ENCODE results near the gene TNRC6B.
"Not testable (repeated sequence)": the region's sequence is repeated elsewhere in the genome, so short reads cannot be mapped to it uniquely, and the experiment has no call there.

Gene TNRC6B

GRCh38 chr22:40183603-40184002 lies 5.9 kb downstream of the TNRC6B start:
- not testable (repeated sequence) for DNase-seq (ENCODE audit: low read depth)

GRCh38 chr22:40187389-40187788 lies 9.7 kb downstream of the TNRC6B start:
- no peak for DNase-seq (ENCODE audit: low read depth)

GRCh38 chr22:40189997-40190396 lies 12.3 kb downstream of the TNRC6B start:
- no peak for DNase-seq (ENCODE audit: low read depth)

GRCh38 chr22:40190501-40190900 lies 12.8 kb downstream of the TNRC6B start:
- no peak for DNase-seq (ENCODE audit: low read depth)

- no peak for DNase-seq (ENCODE audit: low read depth)
Measured at GRCh38 chr22:40193429-40194421, 16.0 kb downstream of the TNRC6B start.

GRCh38 chr22:40194656-40195055 lies 16.9 kb downstream of the TNRC6B start:
- DNase-seq (ENCODE audit: low read depth) = no peak

GRCh38 chr22:40196628-40197360 lies 19.1 kb downstream of the TNRC6B start:
- no peak for DNase-seq (ENCODE audit: low read depth)

- not testable (repeated sequence) for DNase-seq (ENCODE audit: low read depth)
Measured at GRCh38 chr22:40197421-40197820, 19.7 kb downstream of the TNRC6B start.

- no peak for DNase-seq (ENCODE audit: low read depth)
Measured at GRCh38 chr22:40198733-40199132, 21.0 kb downstream of the TNRC6B start.

- no peak for DNase-seq (ENCODE audit: low read depth)
Measured at GRCh38 chr22:40199223-40199622, 21.5 kb downstream of the TNRC6B start.

GRCh38 chr22:40199852-40200251 lies 22.1 kb downstream of the TNRC6B start:
- DNase-seq (ENCODE audit: low read depth) = no peak

- no peak for DNase-seq (ENCODE audit: low read depth)
Measured at GRCh38 chr22:40200795-40201530, 23.2 kb downstream of the TNRC6B start.

GRCh38 chr22:40202225-40202944 lies 24.7 kb downstream of the TNRC6B start:
- DNase-seq (ENCODE audit: low read depth) = no peak

- no peak for DNase-seq (ENCODE audit: low read depth)
Measured at GRCh38 chr22:40203572-40203971, 25.8 kb downstream of the TNRC6B start.

GRCh38 chr22:40204321-40205116 lies 26.8 kb downstream of the TNRC6B start:
- no peak for DNase-seq (ENCODE audit: low read depth)

- DNase-seq (ENCODE audit: low read depth) = no peak
Measured at GRCh38 chr22:40206561-40206960, 28.8 kb downstream of the TNRC6B start.

- no peak for DNase-seq (ENCODE audit: low read depth)
Measured at GRCh38 chr22:40210818-40211217, 33.1 kb downstream of the TNRC6B start.

GRCh38 chr22:40211476-40212054 lies 33.8 kb downstream of the TNRC6B start:
- no peak for DNase-seq (ENCODE audit: low read depth)

GRCh38 chr22:40212121-40212520 lies 34.4 kb downstream of the TNRC6B start:
- DNase-seq (ENCODE audit: low read depth) = no peak

GRCh38 chr22:40213478-40213877 lies 35.8 kb downstream of the TNRC6B start:
- no peak for DNase-seq (ENCODE audit: low read depth)

All from activated T-helper 9 cell treated with anti-CD3 and anti-CD28 coated beads, Interleukin-2, amount 50 U/mL, for 16 hours (primary cell).